ENCODE data around the gene TMC1.
"Not testable (repeated sequence)": the region's sequence is repeated elsewhere in the genome, so short reads cannot be mapped to it uniquely, and the experiment has no call there.

TMC1 gene

GRCh38 chr9:72521416-72521815 lies at the start of gene TMC1:
Gene TMC1, plus strand, starts transcription at chr9:72521608. Its CDS starts 127,041 bp downstream, at chr9:72648649.
- not testable (repeated sequence) for DNase-seq

- peak; percentile 70 for DNase-seq
Measured at GRCh38 chr9:72473474-72474261, 47.7 kb upstream of the TMC1 start.

GRCh38 chr9:72474676-72475075 lies 46.7 kb upstream of the TMC1 start:
- DNase-seq = no peak

- no peak for DNase-seq
Measured at GRCh38 chr9:72476100-72476499, 45.3 kb upstream of the TMC1 start.

GRCh38 chr9:72476617-72477437 lies 44.6 kb upstream of the TMC1 start:
- peak; percentile 74 for DNase-seq

- peak; percentile 45 for DNase-seq
Measured at GRCh38 chr9:72477930-72478518, 43.4 kb upstream of the TMC1 start.

GRCh38 chr9:72478966-72479365 lies 42.4 kb upstream of the TMC1 start:
- DNase-seq = no peak

- not testable (repeated sequence) for DNase-seq
Measured at GRCh38 chr9:72480261-72480660, 41.1 kb upstream of the TMC1 start.

- DNase-seq = no peak
Measured at GRCh38 chr9:72480921-72481320, 40.5 kb upstream of the TMC1 start.

GRCh38 chr9:72485821-72486593 lies 35.4 kb upstream of the TMC1 start:
- no peak for DNase-seq

GRCh38 chr9:72486594-72486955 lies 34.8 kb upstream of the TMC1 start:
- no peak for DNase-seq

GRCh38 chr9:72487665-72488064 lies 33.7 kb upstream of the TMC1 start:
- not testable (repeated sequence) for DNase-seq

GRCh38 chr9:72489986-72490385 lies 31.4 kb upstream of the TMC1 start:
- DNase-seq = no peak

- no peak for DNase-seq
Measured at GRCh38 chr9:72491242-72491641, 30.2 kb upstream of the TMC1 start.

- DNase-seq = no peak
Measured at GRCh38 chr9:72494051-72494450, 27.4 kb upstream of the TMC1 start.

- no peak for DNase-seq
Measured at GRCh38 chr9:72497447-72498046, 23.9 kb upstream of the TMC1 start.

- DNase-seq = no peak
Measured at GRCh38 chr9:72506615-72507014, 14.8 kb upstream of the TMC1 start.

GRCh38 chr9:72509053-72509452 lies 12.4 kb upstream of the TMC1 start:
- peak; percentile 12 for DNase-seq

- peak; percentile 74 for DNase-seq
Measured at GRCh38 chr9:72509635-72510034, 11.8 kb upstream of the TMC1 start.

- not testable (repeated sequence) for DNase-seq
Measured at GRCh38 chr9:72521011-72521410, 397 bp upstream of the TMC1 start.

GRCh38 chr9:72524820-72525540 lies 3.6 kb downstream of the TMC1 start:
- peak; percentile 64 for DNase-seq
